Fibroblast of lung (primary cell): ENCODE results near the gene LHFPL2.

Experiments
- CTCF ChIP-seq, 2 donors: IDR thresholded peaks in 1 of 2; conservative IDR thresholded peaks in 1 of 2; 1 replicate in 1 of 2; 2 replicates in 1 of 2; pipeline ENCODE4 v1.5.1; 2011 to 2012; ENCODE audit warnings: low read length in 2 of 2, control low read depth in 1 of 2, inconsistent platforms in 1 of 2, low read depth in 1 of 2, mild to moderate bottlenecking in 1 of 2
- EZH2 ChIP-seq: IDR thresholded peaks from 2 replicates; pipeline ENCODE4 v1.5.1; 2012; ENCODE audit warnings: low read length, control low read depth, mild to moderate bottlenecking; ENCODE audit errors: missing control alignments

- peak; percentile 7 to 12 for TF ChIP-seq CTCF (conservative IDR thresholded peaks at IDR 0.05 in 1 of 2, IDR thresholded peaks at IDR 0.05 in 1 of 2; ENCODE audit: low read depth in 1 of 2, low read length in 2 of 2)
- TF ChIP-seq EZH2, result no peak
These were observed 674 bp downstream of the LHFPL2 start for GRCh38 chr5:78647838-78648358.
